IMR-90 (cell line): ENCODE measurements around the gene ZNF175. TPM values are rescaled to one million over a fixed set of nuclear protein-coding genes. Genes with fewer than 3 reads are reported as not detected.

Experiments
- ATAC-seq: fragments of 200-7000 bp; cut with Tn5 transposase; 2 replicates; pipeline ENCODE4 v1.9.1; 2020; ENCODE audit warnings: low read depth, mild to moderate bottlenecking, moderate library complexity
- BruUV-seq: library from RNA; stranded (reverse); fragments of 400-500 nt; replicated peaks from 2 replicates; lab custom pipeline; 2021; lab: Mats Ljungman, UMichigan
- CTCF ChIA-PET: fragments of 300-600 bp; formaldehyde crosslinking; extraction: SDS; loops from one replicate; lab custom pipeline; 2021; ENCODE audit warnings: antibody characterized with exemption; lab: Yijun Ruan, JAX
- POLR2A ChIA-PET: fragments of 300-600 bp; sonication (Branson Sonifier 250); formaldehyde crosslinking; loops from one replicate; lab custom pipeline; 2022; ENCODE audit warnings: antibody characterized with exemption; ENCODE audit not compliant: unreplicated experiment; lab: Charles Lee
- DNase-seq: peaks from one replicate; pipeline ENCODE4 v3.0.0; 2013
- H2AFZ ChIP-seq: replicated peaks from 2 replicates; pipeline ENCODE3; 2013; ENCODE audit warnings: low read length, mild to moderate bottlenecking; ENCODE audit not compliant: poor library complexity
- H2AK5ac ChIP-seq: 2 replicates; pipeline ENCODE4 v1.6.1; 2013; ENCODE audit warnings: low read depth, low read length, inconsistent platforms
- H2AK9ac ChIP-seq: replicated peaks from 2 replicates; pipeline ENCODE3; 2013; ENCODE audit warnings: mild to moderate bottlenecking, low read depth, low read length, moderate library complexity; ENCODE audit not compliant: poor library complexity
- H2BK120ac ChIP-seq: 2 replicates; pipeline ENCODE4 v1.6.1; 2013; ENCODE audit warnings: low read depth, low read length, inconsistent platforms
- H2BK15ac ChIP-seq: 3 replicates; pipeline ENCODE4 v1.6.1; 2013; ENCODE audit warnings: low read depth, low read length, inconsistent platforms
- H2BK20ac ChIP-seq: 2 replicates; pipeline ENCODE4 v1.6.1; 2013; ENCODE audit warnings: low read depth, mild to moderate bottlenecking, inconsistent platforms, low read length, moderate library complexity
- H2BK5ac ChIP-seq: 2 replicates; pipeline ENCODE4 v1.6.1; 2013; ENCODE audit warnings: mild to moderate bottlenecking, low read depth, low read length, inconsistent platforms; ENCODE audit not compliant: poor library complexity, severe bottlenecking
- H3K14ac ChIP-seq: replicated peaks from 2 replicates; pipeline ENCODE4 v1.6.1; 2013; ENCODE audit warnings: low read depth, low read length, inconsistent platforms
- H3K18ac ChIP-seq: 2 replicates; pipeline ENCODE4 v1.6.1; 2013; ENCODE audit warnings: low read depth, low read length, control low read depth
- H3K23ac ChIP-seq: 2 replicates; pipeline ENCODE4 v1.6.1; 2013; ENCODE audit warnings: low read depth, low read length, inconsistent platforms
- H3K27ac ChIP-seq: 2 replicates; pipeline ENCODE4 v1.5.1; 2013; ENCODE audit warnings: mild to moderate bottlenecking, control low read depth, low read length; ENCODE audit not compliant: insufficient read depth
- H3K27me3 ChIP-seq: 2 replicates; pipeline ENCODE4 v1.6.1; 2013; ENCODE audit warnings: low read length; ENCODE audit not compliant: control insufficient read depth, insufficient read depth
- H3K36me3 ChIP-seq: 2 replicates; pipeline ENCODE4 v1.6.1; 2013; ENCODE audit warnings: low read length, mixed read lengths; ENCODE audit not compliant: control insufficient read depth, insufficient read depth
- H3K4ac ChIP-seq: 2 replicates; pipeline ENCODE4 v1.6.1; 2013; ENCODE audit warnings: low read depth, low read length, inconsistent platforms
- H3K4me1 ChIP-seq: 2 replicates; pipeline ENCODE4 v1.6.1; 2013; ENCODE audit warnings: low read length, mixed read lengths; ENCODE audit not compliant: control insufficient read depth, insufficient read depth
- H3K4me2 ChIP-seq: 2 replicates; pipeline ENCODE4 v1.6.1; 2013; ENCODE audit warnings: low read depth, mild to moderate bottlenecking, control low read depth, low read length, moderate library complexity
- H3K4me3 ChIP-seq: 2 replicates; pipeline ENCODE4 v1.5.1; 2013; ENCODE audit warnings: low read depth, mild to moderate bottlenecking, control low read depth, low read length, moderate library complexity; ENCODE audit not compliant: insufficient read depth
- H3K56ac ChIP-seq: 2 replicates; pipeline ENCODE4 v1.6.1; 2013; ENCODE audit warnings: low read length, inconsistent platforms; ENCODE audit not compliant: insufficient read depth; ENCODE audit errors: extremely low read depth
- H3K79me1 ChIP-seq, 2 experiments: 2 replicates each; pipeline ENCODE4 v1.6.1; 2013; ENCODE audit warnings: low read length in 2 of 2, inconsistent platforms in 1 of 2, low read depth in 1 of 2
- H3K9ac ChIP-seq: 2 replicates; pipeline ENCODE4 v1.6.1; 2013; ENCODE audit warnings: low read depth, low read length, control low read depth
- H3K9me1 ChIP-seq: 2 replicates; pipeline ENCODE4 v1.6.1; 2013; ENCODE audit warnings: low read length, inconsistent platforms; ENCODE audit not compliant: insufficient read depth
- H3K9me3 ChIP-seq: 2 replicates; pipeline ENCODE4 v1.6.1; 2013; ENCODE audit warnings: low read length; ENCODE audit not compliant: control insufficient read depth, insufficient read depth
- H4K20me1 ChIP-seq: 2 replicates; pipeline ENCODE4 v1.6.1; 2013; ENCODE audit warnings: low read length, inconsistent platforms; ENCODE audit not compliant: insufficient read depth
- H4K5ac ChIP-seq: 2 replicates; pipeline ENCODE4 v1.6.1; 2013; ENCODE audit warnings: mild to moderate bottlenecking, low read depth, low read length, control low read depth
- H4K8ac ChIP-seq, 2 experiments: 2 replicates each; pipeline ENCODE4 v1.6.1; 2013; ENCODE audit warnings: low read depth in 2 of 2, low read length in 2 of 2, control low read depth in 1 of 2, inconsistent platforms in 1 of 2
- H4K91ac ChIP-seq: 2 replicates; pipeline ENCODE4 v1.6.1; 2013; ENCODE audit warnings: low read depth, low read length, inconsistent platforms; ENCODE audit not compliant: insufficient read depth
- BHLHE40 ChIP-seq: fragments of 150-350 bp; IDR thresholded peaks from 2 replicates; pipeline ENCODE4 v1.6.1; 2016; ENCODE audit warnings: mild to moderate bottlenecking, low read depth, low read length
- CEBPB ChIP-seq: IDR thresholded peaks from 2 replicates; pipeline ENCODE4 v1.6.1; 2012; ENCODE audit warnings: low read depth, low read length, improper control_type of control experiment
- CHD1 ChIP-seq: IDR thresholded peaks from 2 replicates; pipeline ENCODE4 v1.6.1; 2012; ENCODE audit warnings: low read depth, low read length, improper control_type of control experiment
- CTCF ChIP-seq: conservative IDR thresholded peaks from 2 replicates; pipeline ENCODE4 v1.5.1; 2012; ENCODE audit warnings: mild to moderate bottlenecking, low read depth, low read length, improper control_type of control experiment
- FOS ChIP-seq: fragments of 150-350 bp; IDR thresholded peaks from 2 replicates; pipeline ENCODE4 v1.6.1; 2016; ENCODE audit warnings: low read depth, low read length
- MAZ ChIP-seq: IDR thresholded peaks from 2 replicates; pipeline ENCODE4 v1.6.1; 2012; ENCODE audit warnings: low read depth, mild to moderate bottlenecking, low read length, improper control_type of control experiment, moderate library complexity, borderline replicate concordance
- RAD21 ChIP-seq: IDR thresholded peaks from 2 replicates; pipeline ENCODE4 v1.6.1; 2012; ENCODE audit warnings: low read length, improper control_type of control experiment
- RCOR1 ChIP-seq: IDR thresholded peaks from 2 replicates; pipeline ENCODE4 v1.6.1; 2012; ENCODE audit warnings: mild to moderate bottlenecking, low read length, improper control_type of control experiment; ENCODE audit not compliant: insufficient replicate concordance
- RFX5 ChIP-seq: IDR thresholded peaks from 2 replicates; pipeline ENCODE4 v1.8.0; 2012; ENCODE audit warnings: low read depth, mild to moderate bottlenecking, low read length, moderate library complexity
- SMC3 ChIP-seq: fragments of 150-350 bp; IDR thresholded peaks from 2 replicates; pipeline ENCODE4 v1.6.1; 2016; ENCODE audit warnings: low read depth, mild to moderate bottlenecking, antibody characterized with exemption, low read length, moderate library complexity
- WGBS, 2 experiments: methylation state at CpG; one replicate each; pipeline versions ENCODE4 v1.1.5 to v1.1.7; 2013; ENCODE audit warnings: missing lambda C conversion rate in 2 of 2; ENCODE audit not compliant: insufficient read length in 1 of 2; ENCODE audit errors: extremely low coverage in 2 of 2; 5-methylcytosine and 5-hydroxymethylcytosine counted together
- dilution Hi-C: fragments of 300-500 bp; cut with HindIII; formaldehyde crosslinking; loops from one replicate; pipeline ENCODE4 v1.14.3; 2018; ENCODE audit warnings: low sequenced_read_pairs; ENCODE audit not compliant: unreplicated experiment
- in situ Hi-C: fragments of 300-500 bp; cut with MboI; formaldehyde crosslinking; loops from 3 replicates; pipeline ENCODE4 v1.14.3; 2019; ENCODE audit warnings: low sequenced_read_pairs, inconsistent platforms, mixed read lengths
- intact Hi-C: fragments of 100-400 bp; cut with micrococcal nuclease; formaldehyde crosslinking; loops from 2 replicates; pipeline ENCODE4 v1.10.0; 2022
- polyA plus RNA-seq, 3 experiments: library from polyadenylated mRNA; depleted of rRNA; stranded (reverse); fragments of >200 nt; gene quantifications; 2 replicates each; pipeline ENCODE4 v1.2.3, GENCODE V29; 2012; ENCODE audit warnings: low replicate concordance in 1 of 3
- total RNA-seq: library from RNA; depleted of rRNA; stranded (reverse); fragments of >200 nt; gene quantifications from 2 replicates; pipeline ENCODE4 v1.2.3, GENCODE V29; 2012
- TF ChIP-seq, protein P1 (sequence below): fragments of 150-350 bp; IDR thresholded peaks from 2 replicates; pipeline ENCODE4 v1.6.1; 2017; ENCODE audit warnings: mild to moderate bottlenecking, antibody characterized with exemption, low read length, low read depth

ZNF175 gene
- total and polyA plus RNA-seq, 2 of the 4 experiments (the other 2 are of a cell fraction), result 3.6 to 8.4 TPM

GRCh38 chr19:51548213-51548651, 22.9 kb upstream of the ZNF175 start:
- ChIA-PET POLR2A (interaction anchor here (0.6 kb wide), 1 partner anchor 23 kb away, joined by 6 read pairs; the partner anchor contains the start of gene ZNF175), CTCF (no interaction called here)
- H2BK120ac ChIP-seq, result no peak overlapping the region
- no peak overlapping the region for H2BK5ac ChIP-seq
- no peak overlapping the region for H2BK20ac ChIP-seq
- H4K91ac ChIP-seq, result no peak overlapping the region
- H3K4ac ChIP-seq, result no peak overlapping the region
- H3K4me1 ChIP-seq, result no peaks in the 10 kb centered on the region
- ATAC-seq (no peak), DNase-seq (no peak)
- H4K5ac ChIP-seq, result no peak overlapping the region
- H2AK9ac ChIP-seq, result no peak overlapping the region
- no TSS peak for BruUV-seq
- H3K18ac ChIP-seq, result no peak overlapping the region
- in situ Hi-C loops, result no loop called here
- intact Hi-C loops, result no loop called here
- no peak overlapping the region for H3K9ac ChIP-seq
- no peak overlapping the region for H3K4me3 ChIP-seq
- H2AK5ac ChIP-seq, result no peak overlapping the region
- H3K27ac ChIP-seq, result no peak overlapping the region
- no CpG with 5 or more reads among the region's 5 CpGs for WGBS, 2 experiments
- no peak overlapping the region for H3K23ac ChIP-seq
- no peaks in the 10 kb centered on the region for H3K79me1 ChIP-seq
- no peaks in the 10 kb centered on the region for H3K27me3 ChIP-seq
- no peak overlapping the region for H2AFZ ChIP-seq
- no peak overlapping the region for H4K8ac ChIP-seq
- no peaks in the 10 kb centered on the region for H3K9me3 ChIP-seq
- no peak overlapping the region for H3K56ac ChIP-seq
- no peaks in the 10 kb centered on the region for H4K20me1 ChIP-seq
- H3K9me1 ChIP-seq, result no peaks in the 10 kb centered on the region
- dilution Hi-C loops, result no loop called here
- H2BK15ac ChIP-seq, result no peak overlapping the region
- H3K36me3 ChIP-seq, result no peaks in the 10 kb centered on the region
- TF ChIP-seq SMC3, result no peak
- TF ChIP-seq CTCF, result no peak
- TF ChIP-seq MAZ, result no peak
- TF ChIP-seq BHLHE40, result no peak
- TF ChIP-seq FOS, result no peak
- TF ChIP-seq, protein P1, sequence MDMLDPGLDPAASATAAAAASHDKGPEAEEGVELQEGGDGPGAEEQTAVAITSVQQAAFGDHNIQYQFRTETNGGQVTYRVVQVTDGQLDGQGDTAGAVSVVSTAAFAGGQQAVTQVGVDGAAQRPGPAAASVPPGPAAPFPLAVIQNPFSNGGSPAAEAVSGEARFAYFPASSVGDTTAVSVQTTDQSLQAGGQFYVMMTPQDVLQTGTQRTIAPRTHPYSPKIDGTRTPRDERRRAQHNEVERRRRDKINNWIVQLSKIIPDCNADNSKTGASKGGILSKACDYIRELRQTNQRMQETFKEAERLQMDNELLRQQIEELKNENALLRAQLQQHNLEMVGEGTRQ, result no peak
- TF ChIP-seq RAD21, result no peak
- TF ChIP-seq RFX5, result no peak
- TF ChIP-seq CHD1, result no peak
- TF ChIP-seq CEBPB, result no peak
- TF ChIP-seq RCOR1, result no peak
- H3K14ac ChIP-seq, result no peak overlapping the region
- no peak overlapping the region for H3K4me2 ChIP-seq
